Right forelimb (tissue), 1 donor: Measurements from ENCODE around the gene LIPC.

Experiments
- DNase-seq: peaks from one replicate; pipeline ENCODE4 v3.0.0-alpha.2; 2018

LIPC gene

GRCh38 chr15:58460116-58460790, 28.5 kb downstream of the LIPC start:
- DNase-seq, result no peak

- DNase-seq, result no peak
Measured at GRCh38 chr15:58460872-58461271, 29.1 kb downstream of the LIPC start.

GRCh38 chr15:58462547-58462946, 30.8 kb downstream of the LIPC start:
- no peak for DNase-seq

DNA sequence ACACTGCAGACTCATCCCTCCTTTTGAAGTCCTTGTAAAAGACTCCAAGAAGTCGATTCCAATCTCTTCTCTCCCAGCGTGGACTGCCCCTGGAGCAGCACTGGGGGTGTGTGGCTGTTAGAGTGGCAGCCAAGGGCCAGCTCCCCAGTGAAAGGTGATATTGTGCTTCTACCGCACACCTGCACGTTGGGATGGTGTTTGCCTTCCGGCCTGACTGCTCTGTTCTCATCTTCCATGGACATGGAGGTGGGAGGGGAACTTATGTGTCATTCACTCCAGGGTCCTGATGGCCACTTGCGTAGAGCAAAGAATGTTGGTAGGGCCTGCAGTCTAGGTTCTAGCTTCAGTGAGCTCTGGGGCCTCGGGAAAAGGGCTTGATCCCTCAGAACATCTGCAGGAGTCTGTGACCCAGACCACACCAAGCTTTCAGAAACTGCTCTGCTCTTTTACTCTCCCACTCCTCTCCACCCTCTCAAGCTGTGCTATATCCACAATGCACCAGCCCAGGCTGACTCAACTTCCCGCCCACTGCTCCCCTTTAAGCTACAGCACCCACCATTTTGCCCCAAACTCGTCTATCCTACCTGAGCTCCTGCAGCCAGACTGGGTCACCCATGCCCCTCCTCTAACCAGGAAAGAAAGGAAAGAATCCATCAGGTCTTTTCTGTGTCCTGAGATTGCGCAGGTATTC, 31.3 kb downstream of the LIPC start:
- DNase-seq, result no peak

GRCh38 chr15:58463815-58464650, 32.2 kb downstream of the LIPC start:
- DNase-seq, result no peak

DNA sequence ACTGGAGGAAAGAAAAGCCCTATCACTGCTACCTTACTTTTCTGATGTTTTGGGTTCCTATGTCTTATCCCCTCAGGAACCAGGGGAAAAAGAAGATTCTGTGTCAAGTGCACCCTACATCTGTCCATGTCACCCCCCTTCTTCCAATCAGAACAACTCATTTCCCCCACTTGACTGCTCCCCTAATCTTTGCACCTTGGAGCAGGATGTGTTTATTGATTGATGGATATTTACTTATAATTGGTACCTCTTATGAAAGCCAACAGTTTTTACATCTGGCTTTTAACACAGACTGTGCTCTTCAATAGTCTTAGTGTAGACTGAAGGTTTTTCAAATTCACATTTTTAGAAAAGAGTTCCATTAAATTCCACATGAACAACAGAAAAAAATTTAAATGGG, 33.3 kb downstream of the LIPC start:
- no peak for DNase-seq

DNA sequence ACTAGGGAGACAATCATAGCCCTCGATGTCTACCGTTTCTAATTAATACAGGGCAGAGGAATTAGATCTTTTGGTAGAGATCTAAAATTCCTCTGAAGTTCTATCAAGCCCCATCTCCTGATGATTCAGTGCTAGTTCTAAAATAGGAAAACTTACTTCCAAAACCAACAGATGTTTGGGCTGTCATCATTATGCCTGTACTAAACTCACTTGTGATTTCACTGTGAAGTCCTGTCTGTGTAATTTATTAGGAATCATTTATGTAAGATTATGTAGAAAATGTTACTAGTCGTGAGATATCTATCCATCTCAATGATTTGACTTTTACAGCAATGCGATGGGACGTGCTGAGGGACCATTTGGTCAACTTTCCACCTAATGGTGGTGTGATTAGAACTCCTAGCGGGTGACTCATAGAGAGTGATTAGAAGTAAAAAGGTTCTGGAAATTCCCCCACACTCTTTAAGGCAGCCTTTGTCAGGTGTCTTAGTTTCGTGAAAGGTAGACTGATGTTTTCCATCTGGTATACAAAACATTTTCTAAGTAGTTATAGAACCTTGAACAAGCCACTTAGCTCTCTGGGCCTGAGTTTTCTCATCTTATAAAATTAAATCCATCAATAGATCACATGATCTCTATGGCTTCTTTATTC, 34.2 kb downstream of the LIPC start:
- DNase-seq, result no peak

DNA sequence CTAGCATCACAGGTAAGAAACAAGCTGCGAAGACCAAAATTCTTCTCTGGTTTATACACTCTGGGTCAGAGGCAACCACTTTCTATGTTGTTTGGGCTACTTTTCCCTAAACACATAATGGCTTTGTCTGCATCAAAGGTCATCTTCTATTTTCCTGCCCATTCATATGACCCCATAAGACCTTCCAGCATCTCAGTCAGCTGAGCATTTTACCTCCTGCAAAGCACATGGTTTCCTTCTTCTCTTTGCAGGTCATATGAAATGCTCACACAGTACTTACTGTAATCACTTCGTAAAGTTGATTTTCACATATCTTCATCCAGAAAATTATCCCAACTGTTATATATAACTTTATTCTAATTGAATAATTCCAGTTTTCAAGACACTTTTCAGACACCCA, 34.8 kb downstream of the LIPC start:
- no peak for DNase-seq

GRCh38 chr15:58467121-58467721, 35.4 kb downstream of the LIPC start:
- DNase-seq, result no peak

- no peak for DNase-seq
Measured at GRCh38 chr15:58467722-58468423, 36.1 kb downstream of the LIPC start.

DNA sequence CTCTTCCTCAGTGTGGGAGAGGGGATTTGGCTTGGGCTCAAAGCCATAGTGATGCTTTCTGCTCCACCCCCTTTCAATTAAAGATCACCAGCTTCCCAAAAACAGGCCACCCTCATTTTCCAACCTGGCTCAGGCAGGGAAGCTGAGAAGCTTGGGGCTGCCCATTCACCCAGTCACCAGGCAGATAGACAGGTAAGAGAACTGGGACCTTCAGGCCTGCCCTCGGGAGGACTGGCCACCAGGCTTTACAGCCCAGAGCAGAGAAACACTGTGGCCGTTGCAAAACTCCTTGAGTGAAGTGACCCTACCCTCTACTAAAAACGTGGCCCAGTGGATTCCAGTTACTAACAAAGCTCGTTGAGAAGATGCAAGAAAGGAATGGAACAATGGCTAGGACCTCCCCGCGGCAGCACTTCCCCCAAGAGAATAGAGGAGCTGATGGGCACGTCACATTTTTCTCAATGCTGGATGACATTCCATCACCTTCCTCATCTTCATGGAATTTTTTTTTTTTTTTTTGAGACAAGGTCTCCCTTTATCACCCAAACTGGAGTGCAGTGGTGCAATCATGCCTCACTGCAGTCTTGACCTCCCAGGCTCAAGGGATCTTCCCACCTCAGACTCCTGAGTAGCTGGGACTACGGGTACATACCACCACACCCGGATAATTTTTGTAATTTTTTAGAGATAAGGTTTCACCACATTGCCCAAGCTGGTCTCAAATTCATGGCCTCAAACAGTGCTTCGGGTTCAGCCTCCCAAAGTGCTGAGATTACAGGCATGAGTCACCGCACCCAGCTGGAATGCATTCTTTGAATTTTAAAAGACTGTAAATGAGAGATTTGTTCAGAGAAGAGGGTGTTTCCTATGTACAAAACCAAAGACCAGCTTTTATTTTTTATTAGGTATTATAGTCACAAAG, 37.9 kb downstream of the LIPC start:
- no peak for DNase-seq

DNA sequence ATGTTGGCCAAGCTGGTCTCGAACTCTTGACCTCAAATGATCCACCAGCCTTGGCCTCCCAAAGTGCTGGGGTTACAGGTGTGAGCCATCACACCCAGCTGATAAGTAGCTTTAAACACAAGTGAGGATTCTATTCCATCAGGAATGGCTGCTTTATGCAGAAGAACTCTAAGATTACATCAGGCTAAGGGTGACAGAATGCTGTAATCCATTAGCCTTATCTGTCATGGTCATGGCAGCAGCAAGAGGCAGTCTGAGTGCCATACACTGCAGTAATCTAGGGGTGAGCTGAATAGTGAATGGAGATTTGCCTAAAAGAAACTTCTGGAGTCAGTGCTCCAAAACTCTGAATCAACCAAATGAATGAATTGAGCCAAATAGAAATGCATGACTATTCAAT, 39.6 kb downstream of the LIPC start:
- DNase-seq, result no peak

- DNase-seq, result no peak
Measured at GRCh38 chr15:58472221-58472620, 40.4 kb downstream of the LIPC start.

DNA sequence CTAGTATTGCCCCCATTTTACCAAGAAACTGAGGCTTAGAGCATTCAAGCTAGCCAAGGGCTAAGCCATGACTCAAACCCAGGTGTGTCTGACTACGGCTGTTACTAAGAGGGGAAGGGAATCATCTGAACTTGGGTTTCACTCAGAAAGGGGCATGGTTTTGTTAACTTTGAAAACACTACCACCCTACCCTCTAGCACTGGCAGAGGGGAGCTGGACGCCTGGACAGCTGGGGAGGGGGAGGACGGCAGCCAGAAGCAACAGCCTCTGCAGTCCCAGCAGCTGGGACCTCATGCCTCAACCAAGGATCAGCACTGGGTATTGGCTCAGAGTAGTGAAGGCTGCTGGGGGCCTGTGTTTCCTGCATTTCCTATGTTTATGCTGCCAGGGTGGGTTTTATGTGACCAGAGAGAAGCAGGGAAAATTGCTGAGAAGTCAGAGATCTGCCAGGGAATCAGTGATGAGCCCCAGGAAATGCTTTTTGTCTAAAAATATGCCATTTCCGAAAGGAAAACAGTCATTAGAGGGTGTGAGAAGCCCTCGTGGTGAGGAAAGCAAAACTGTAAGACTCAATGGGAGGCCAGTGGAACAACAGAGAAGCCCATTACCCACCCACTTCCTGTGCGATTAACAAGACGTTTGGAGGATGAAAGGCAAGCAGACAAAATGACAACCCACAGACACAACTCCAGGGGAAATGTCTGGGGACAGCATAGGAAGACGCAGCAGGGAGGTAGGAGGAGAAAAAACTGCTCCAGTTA, 41.2 kb downstream of the LIPC start:
- no peak for DNase-seq

DNA sequence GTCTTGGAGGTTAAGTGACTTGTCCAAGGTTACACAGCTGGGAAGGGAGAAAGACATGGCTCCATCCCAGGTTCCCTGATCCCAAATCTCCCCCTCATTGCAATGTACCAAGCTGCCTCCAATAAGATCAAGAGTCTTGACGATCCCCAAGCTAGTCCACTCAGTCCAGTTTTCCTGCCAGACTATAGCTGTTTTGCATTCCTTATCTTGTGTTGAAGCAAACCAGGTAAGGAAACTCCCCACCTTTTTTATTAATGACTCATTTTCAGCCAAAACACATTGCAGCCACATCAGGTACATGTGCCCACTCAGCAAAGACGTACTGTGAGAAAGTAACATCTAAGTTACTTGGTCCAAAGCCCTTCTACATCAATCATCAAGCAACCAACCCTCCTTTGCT, 41.9 kb downstream of the LIPC start:
- no peak for DNase-seq

DNA sequence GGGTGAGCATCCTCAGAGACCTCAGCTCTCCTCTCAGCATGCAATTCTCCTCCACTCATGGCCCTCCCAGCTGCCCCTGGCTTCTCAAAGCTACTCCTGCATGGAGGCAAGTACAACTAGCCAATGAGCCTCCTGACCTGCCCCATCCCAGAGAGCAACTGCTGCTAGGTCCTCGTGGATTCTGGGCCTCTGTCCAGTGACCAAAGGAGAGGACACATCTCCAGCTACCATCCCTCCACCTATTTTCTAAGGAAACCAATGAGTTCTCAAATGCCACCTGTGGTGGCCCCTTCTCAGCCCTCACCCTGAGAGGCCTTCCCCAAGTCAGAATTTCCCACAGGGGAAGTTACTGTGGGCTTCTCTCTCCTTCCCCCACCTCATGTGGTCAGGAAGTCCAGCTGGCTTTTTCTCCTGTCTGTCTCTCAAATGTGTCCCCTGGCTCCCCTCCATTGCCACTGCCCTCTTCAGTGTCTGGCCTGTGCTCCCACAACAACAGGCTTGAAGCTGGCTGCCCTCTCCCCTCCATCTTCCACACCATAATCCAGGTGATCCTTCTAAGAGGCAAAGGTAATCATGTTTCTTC, 43.0 kb downstream of the LIPC start:
- DNase-seq, result no peak

DNA sequence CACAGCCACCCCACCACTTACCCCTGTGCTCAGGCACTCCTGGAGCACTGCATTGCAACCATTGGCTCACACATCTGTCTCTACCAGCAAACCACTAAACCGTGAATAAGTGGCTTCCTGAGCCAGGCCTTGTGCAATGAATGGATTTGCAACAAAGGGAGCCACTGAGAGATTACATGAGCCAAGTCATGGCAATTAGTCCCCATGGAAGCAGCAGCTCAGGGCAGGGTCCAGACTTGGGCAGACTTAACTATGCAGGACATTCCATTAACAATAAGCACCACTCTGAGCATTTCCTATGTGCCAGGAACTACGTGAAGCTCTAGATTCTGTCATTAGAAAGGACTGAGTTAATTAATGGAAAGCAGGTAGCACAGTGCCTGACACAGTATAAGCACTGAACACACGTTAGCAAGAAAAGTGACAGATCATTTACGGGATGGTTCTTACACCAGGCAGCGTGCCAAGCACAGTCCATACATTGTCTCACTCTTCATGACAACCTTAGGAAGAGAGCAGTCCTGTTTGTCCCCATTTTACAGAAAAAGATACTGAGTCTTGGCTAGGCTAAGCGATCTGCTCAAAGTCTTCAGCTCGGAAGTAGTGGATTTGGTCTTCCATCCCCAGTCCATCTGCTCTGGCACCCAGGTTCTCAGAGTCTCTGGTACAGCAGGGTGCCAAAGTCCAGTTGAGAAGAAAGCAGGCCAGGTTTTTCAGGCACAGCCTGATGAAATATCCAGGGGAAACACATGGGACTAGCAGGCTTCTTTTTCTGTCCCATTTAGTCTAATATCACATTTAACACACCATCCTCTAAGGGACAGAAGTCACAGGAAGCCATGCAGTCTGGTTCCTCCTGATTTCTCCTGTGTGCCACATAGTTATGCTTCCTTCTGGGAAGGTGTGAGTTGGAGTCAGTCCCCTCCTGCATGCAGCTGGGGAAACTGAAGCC, 44.1 kb downstream of the LIPC start:
- DNase-seq, result no peak

GRCh38 chr15:58476525-58477162, 44.9 kb downstream of the LIPC start:
- no peak for DNase-seq
